ENCODE data around the gene PSMF1. TPM values are rescaled to one million over a fixed set of nuclear protein-coding genes. Genes with fewer than 3 reads are reported as not detected.

Gene PSMF1
- total and polyA plus RNA-seq, 2 of the 13 experiments (the other 11 are each of a cell fraction or from before 2014, with no cell fraction given): 82.5 to 86.0 TPM

DNA sequence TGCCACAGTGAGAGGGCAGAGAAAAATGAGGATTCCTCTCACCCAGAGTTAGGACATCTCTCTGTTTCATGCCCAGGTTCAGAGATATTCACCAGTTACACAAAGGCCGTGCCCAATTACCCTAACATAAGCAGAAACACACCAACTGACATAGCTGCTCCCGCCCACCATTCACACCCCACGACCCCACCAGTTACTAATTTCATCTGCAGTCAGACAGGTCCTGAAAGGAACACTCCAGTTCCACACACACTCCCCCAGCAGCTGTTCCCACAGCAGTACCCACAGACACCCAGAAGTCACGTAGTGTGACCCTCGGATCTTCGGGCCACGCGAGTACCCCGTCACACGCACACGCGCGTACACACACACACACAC is 65.8 kb downstream of the PSMF1 start:
- H3K9ac ChIP-seq (ENCODE audit: insufficient read depth, low read depth, low read length): peak overlapping the region; percentile 68
- H3K27me3 ChIP-seq (ENCODE audit: control insufficient read depth in 1 of 2, insufficient read depth in 2 of 2, low read length in 2 of 2): no peaks in the 10 kb centered on the region; a peak in 1 of 5 replicates
- DNase-seq (ENCODE audit: low spot score) (no peak), FAIRE-seq (no peak), ATAC-seq (no peak)
- intact Hi-C loops (cut with micrococcal nuclease; ENCODE audit: unreplicated experiment) (loop anchor here (10.0 kb wide), 1 partner anchor 369 kb away; no protein-coding TSS in a partner anchor), in situ Hi-C loops (cut with HindIII; ENCODE audit: extremely low pct_ligation_motif_present, low pct_unique_long_range_greater_than_20kb) (loop anchor here (10.0 kb wide), 2 partner anchors 229 to 369 kb away; no protein-coding TSS in a partner anchor)
- no peak overlapping the region for H2AFZ ChIP-seq (ENCODE audit: low read length)
- no TSS peak for BruUV-seq (replicated peaks)
- H3K4me1 ChIP-seq (ENCODE audit: insufficient read depth, low read length): peaks cover 56% of the 10 kb centered on the region
- H3K4me2 ChIP-seq (ENCODE audit: low read depth, low read length): peak overlapping the region; percentile 81
- peaks cover 0 to 4% of the 10 kb centered on the region in 2 experiments; a peak in 1 of 5 replicates for H3K36me3 ChIP-seq (replicated peaks in 1 of 2; ENCODE audit: control insufficient read depth in 1 of 2, insufficient read depth in 2 of 2, low read length in 2 of 2)
- CTCF ChIA-PET (ENCODE audit: low intra/inter-chr PET ratio, low total read pairs): interaction anchor here (1.7 to 2.7 kb wide), 2 partner anchors 76 to 365 kb away, joined by 4 to 12 read pairs; no protein-coding TSS in a partner anchor
- H4K20me1 ChIP-seq (ENCODE audit: insufficient read depth, low read length): no peaks in the 10 kb centered on the region
- no peak overlapping the region for H3K27ac ChIP-seq (ENCODE audit: extremely low read length, insufficient read depth, low read length)
- POLR2A ChIA-PET: no interaction called here
- WGBS (ENCODE audit: low lambda C conversion rate): 72% methylated on average over 13 of the region's 13 CpGs
- H3K9me3 ChIP-seq (ENCODE audit: low read length): no peaks in the 10 kb centered on the region
- no peaks in the 10 kb centered on the region for H3K79me2 ChIP-seq (ENCODE audit: insufficient read depth, low read length)
- H3K4me3 ChIP-seq (replicated peaks in 1 of 3; ENCODE audit: insufficient read depth in 1 of 3, low read depth in 2 of 3, low read length in 3 of 3): peak overlapping the region; percentile 56 to 75 (median 69); a peak in 5 of 6 replicates
- TF ChIP-seq NFATC3 (CRISPR knock-in tag; IDR thresholded peaks at IDR 0.05) (no peak), ZKSCAN1 (IDR thresholded peaks at IDR 0.05; ENCODE audit: low read length) (no peak), ZNF24 (IDR thresholded peaks at IDR 0.05) (no peak), SP5 (CRISPR knock-in tag; IDR thresholded peaks at IDR 0.05; ENCODE audit: borderline replicate concordance, low read depth) (no peak), IKZF4 (CRISPR knock-in tag; IDR thresholded peaks at IDR 0.05; ENCODE audit: borderline replicate concordance, low read depth, not compliant biosample characterization) (no peak), ZSCAN31 (CRISPR knock-in tag; IDR thresholded peaks at IDR 0.05; ENCODE audit: low read depth) (0 out of 2 replicates have a peak, but pooled peaks have one; percentile 8), ZNF333 (CRISPR knock-in tag; IDR thresholded peaks at IDR 0.05; ENCODE audit: borderline replicate concordance) (0 out of 2 replicates have a peak, but pooled peaks have one; percentile 18), SMAD1 (CRISPR knock-in tag; IDR thresholded peaks at IDR 0.05; ENCODE audit: borderline replicate concordance, low read depth) (0 out of 2 replicates have a peak, but pooled peaks have one; percentile 36), ZNF546 (CRISPR knock-in tag; conservative IDR thresholded peaks at IDR 0.05) (no peak; the same call in 1 of the 2 replicates), ZNF572 (CRISPR knock-in tag; IDR thresholded peaks at IDR 0.05) (no peak), GFI1 (CRISPR knock-in tag; IDR thresholded peaks at IDR 0.05; ENCODE audit: borderline replicate concordance) (no peak), SOX6 (IDR thresholded peaks at IDR 0.05) (no peak), SOX6 (CRISPR knock-in tag; IDR thresholded peaks at IDR 0.05) (peak; percentile 24; the same call in 1 of the 2 replicates), ELF4 (CRISPR knock-in tag; IDR thresholded peaks at IDR 0.05; ENCODE audit: borderline replicate concordance) (no peak), AGO1 (IDR thresholded peaks at IDR 0.05; ENCODE audit: low read depth, low read length, poor library complexity, severe bottlenecking) (no peak), ZNF136 (CRISPR knock-in tag; IDR thresholded peaks at IDR 0.05; ENCODE audit: low read depth) (0 out of 2 replicates have a peak, but pooled peaks have one; percentile 41), SRY (CRISPR knock-in tag; IDR thresholded peaks at IDR 0.05) (no peak), HIVEP1 (CRISPR knock-in tag; IDR thresholded peaks at IDR 0.05) (0 out of 2 replicates have a peak, but pooled peaks have one; percentile 45), FOSL2 (CRISPR knock-in tag; IDR thresholded peaks at IDR 0.05) (no peak), ZNF746 (CRISPR knock-in tag; IDR thresholded peaks at IDR 0.05) (0 out of 2 replicates have a peak, but pooled peaks have one; percentile 59), REXO4 (CRISPR knock-in tag; IDR thresholded peaks at IDR 0.05; ENCODE audit: borderline replicate concordance) (no peak)
- TF ChIP-seq, protein P1, sequence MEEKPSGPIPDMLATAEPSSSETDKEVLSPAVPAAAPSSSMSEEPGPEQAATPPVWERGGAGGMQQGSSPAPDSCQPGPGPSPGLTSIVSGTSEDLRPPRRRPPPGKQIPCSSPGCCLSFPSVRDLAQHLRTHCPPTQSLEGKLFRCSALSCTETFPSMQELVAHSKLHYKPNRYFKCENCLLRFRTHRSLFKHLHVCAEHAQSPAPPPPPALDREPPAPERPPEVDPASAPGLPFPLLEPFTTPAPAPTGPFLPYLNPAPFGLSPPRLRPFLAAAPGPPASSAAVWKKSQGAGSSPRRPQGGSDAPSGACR (CRISPR knock-in tag; IDR thresholded peaks at IDR 0.05): no peak
- TF ChIP-seq, protein P2, sequence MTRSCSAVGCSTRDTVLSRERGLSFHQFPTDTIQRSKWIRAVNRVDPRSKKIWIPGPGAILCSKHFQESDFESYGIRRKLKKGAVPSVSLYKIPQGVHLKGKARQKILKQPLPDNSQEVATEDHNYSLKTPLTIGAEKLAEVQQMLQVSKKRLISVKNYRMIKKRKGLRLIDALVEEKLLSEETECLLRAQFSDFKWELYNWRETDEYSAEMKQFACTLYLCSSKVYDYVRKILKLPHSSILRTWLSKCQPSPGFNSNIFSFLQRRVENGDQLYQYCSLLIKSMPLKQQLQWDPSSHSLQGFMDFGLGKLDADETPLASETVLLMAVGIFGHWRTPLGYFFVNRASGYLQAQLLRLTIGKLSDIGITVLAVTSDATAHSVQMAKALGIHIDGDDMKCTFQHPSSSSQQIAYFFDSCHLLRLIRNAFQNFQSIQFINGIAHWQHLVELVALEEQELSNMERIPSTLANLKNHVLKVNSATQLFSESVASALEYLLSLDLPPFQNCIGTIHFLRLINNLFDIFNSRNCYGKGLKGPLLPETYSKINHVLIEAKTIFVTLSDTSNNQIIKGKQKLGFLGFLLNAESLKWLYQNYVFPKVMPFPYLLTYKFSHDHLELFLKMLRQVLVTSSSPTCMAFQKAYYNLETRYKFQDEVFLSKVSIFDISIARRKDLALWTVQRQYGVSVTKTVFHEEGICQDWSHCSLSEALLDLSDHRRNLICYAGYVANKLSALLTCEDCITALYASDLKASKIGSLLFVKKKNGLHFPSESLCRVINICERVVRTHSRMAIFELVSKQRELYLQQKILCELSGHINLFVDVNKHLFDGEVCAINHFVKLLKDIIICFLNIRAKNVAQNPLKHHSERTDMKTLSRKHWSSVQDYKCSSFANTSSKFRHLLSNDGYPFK (CRISPR knock-in tag; IDR thresholded peaks at IDR 0.05; ENCODE audit: borderline replicate concordance): peak; percentile 64; the same call in 1 of the 2 replicates
